HepG2 (cell line): ENCODE data around the gene GLRX5. TPM values are rescaled to one million over a fixed set of nuclear protein-coding genes. Genes with fewer than 3 reads are reported as not detected.

Experiments used
- KLF12 ChIP-seq: sonication (generic); formaldehyde crosslinking; IDR thresholded peaks from 2 replicates; pipeline ENCODE4 v1.4.0; 2020; ENCODE audit warnings: missing genetic modification reagents, borderline replicate concordance
- MYC ChIP-seq: sonication (generic); formaldehyde crosslinking; IDR thresholded peaks from 2 replicates; pipeline ENCODE4 v1.9.0; 2021; ENCODE audit warnings: missing genetic modification reagents, borderline replicate concordance
- NKX3-1 ChIP-seq: sonication (generic); formaldehyde crosslinking; IDR thresholded peaks from 2 replicates; pipeline ENCODE4 v1.5.0; 2020; ENCODE audit warnings: missing genetic modification reagents
- PHF8 ChIP-seq: sonication (generic); formaldehyde crosslinking; IDR thresholded peaks from 2 replicates; pipeline ENCODE4 v1.5.0; 2020; ENCODE audit warnings: missing genetic modification reagents
- YEATS4 ChIP-seq: sonication (generic); formaldehyde crosslinking; IDR thresholded peaks from 2 replicates; pipeline ENCODE4 v1.4.0; 2020; ENCODE audit warnings: missing genetic modification reagents, borderline replicate concordance
- ZNF674 ChIP-seq: sonication (generic); formaldehyde crosslinking; IDR thresholded peaks from 2 replicates; pipeline ENCODE4 v1.5.0; 2020; ENCODE audit warnings: low read depth, mild to moderate bottlenecking, missing genetic modification reagents
- ZNF781 ChIP-seq: sonication (generic); formaldehyde crosslinking; IDR thresholded peaks from 2 replicates; pipeline ENCODE4 v1.5.1; 2020; ENCODE audit warnings: borderline replicate concordance, mild to moderate bottlenecking, missing genetic modification reagents; ENCODE audit errors: not compliant biosample characterization
- polyA plus RNA-seq, 8 experiments: library from polyadenylated mRNA; depleted of rRNA in 3 of 8; stranded (reverse) in 7 of 8; unstranded in 1 of 8; fragments of >200 nt; fragmentation: Illumina TruSeq in 4 of 8; extraction: Trizol in 4 of 8; gene quantifications; 2 replicates each; pipeline versions ENCODE4 v1.2.1 to v1.2.3, GENCODE V29; 2011 to 2016; ENCODE audit warnings: low read depth in 4 of 8, missing spikeins in 1 of 8, mixed read lengths in 1 of 8; ENCODE audit not compliant: insufficient read depth in 1 of 8
- total RNA-seq, 5 experiments: library from RNA; depleted of rRNA; stranded (reverse); fragments of >200 nt; fragmentation: Illumina TruSeq; extraction: Trizol; gene quantifications; 2 replicates each; pipeline ENCODE4 v1.2.3, GENCODE V29; 2016; ENCODE audit warnings: low read depth in 1 of 5
- TF ChIP-seq, protein P1 (sequence below): sonication (generic); formaldehyde crosslinking; IDR thresholded peaks from 2 replicates; pipeline ENCODE4 v1.4.0; 2020; ENCODE audit warnings: mild to moderate bottlenecking, missing genetic modification reagents
- TF ChIP-seq, protein P2 (sequence below): sonication (generic); formaldehyde crosslinking; IDR thresholded peaks from 2 replicates; pipeline ENCODE4 v1.5.1; 2020; ENCODE audit warnings: mild to moderate bottlenecking, missing genetic modification reagents, borderline replicate concordance
- TF ChIP-seq, protein P3 (sequence below): sonication (generic); formaldehyde crosslinking; conservative IDR thresholded peaks from 2 replicates; pipeline ENCODE4 v1.8.0; 2022; ENCODE audit warnings: mild to moderate bottlenecking, moderate library complexity, missing genetic modification reagents
- TF ChIP-seq, protein P4 (sequence below): sonication (generic); formaldehyde crosslinking; IDR thresholded peaks from 2 replicates; pipeline ENCODE4 v1.5.0; 2020; ENCODE audit warnings: missing genetic modification reagents
- TF ChIP-seq, protein P5 (sequence below): sonication (generic); formaldehyde crosslinking; IDR thresholded peaks from 2 replicates; pipeline ENCODE4 v1.8.0; 2023; ENCODE audit warnings: mild to moderate bottlenecking, missing genetic modification reagents

GLRX5 gene
- total and polyA plus RNA-seq, 2 of the 13 experiments (the other 11 are each of a cell fraction or from before 2014, with no cell fraction given), result 122 to 146 TPM

DNA sequence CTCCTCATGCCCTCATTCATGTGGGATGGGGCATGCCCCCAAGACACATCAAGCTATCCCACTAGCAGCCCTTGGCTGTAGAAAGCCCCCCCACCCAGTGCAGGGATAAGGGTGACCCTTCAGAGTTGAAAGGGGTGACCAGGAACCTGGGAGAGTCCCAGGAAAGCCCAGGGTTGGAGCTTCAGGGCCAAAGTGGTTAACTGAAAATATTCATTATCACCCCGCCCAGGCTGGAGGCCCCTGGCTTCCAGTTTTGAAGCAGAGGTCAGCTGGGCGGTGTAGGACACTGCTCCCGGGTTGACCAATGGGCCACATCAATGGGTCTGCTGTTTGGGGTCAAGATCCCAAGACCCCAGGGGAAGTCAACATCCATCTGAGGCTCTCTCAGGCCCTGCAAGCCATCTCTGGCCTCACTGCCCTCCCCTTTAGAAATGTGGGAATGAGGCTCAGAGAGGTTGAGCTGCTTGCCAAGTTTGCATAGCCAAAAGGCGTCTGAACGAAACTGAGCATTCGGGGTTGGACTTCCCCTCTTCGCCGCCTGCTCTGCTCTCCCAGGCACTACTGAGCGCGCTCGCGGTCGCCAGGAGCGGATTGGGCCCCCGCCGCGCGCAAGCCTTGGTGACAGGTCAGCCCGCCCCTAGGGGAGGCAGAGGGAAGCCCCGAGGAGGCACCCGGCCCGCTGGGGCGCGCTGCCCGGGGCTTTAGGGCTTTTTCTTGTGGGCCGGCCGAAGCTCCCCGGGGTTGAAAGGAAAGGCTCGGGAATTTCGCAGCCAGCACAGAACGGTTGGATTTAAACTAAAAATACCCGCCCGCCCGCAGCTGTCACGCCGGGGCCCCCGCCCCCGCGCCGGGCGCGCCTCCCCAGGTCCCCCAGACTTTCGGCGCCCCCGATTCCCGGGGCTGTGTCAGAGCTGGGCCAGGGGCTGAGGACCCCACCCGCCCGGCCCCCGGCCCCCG lies 19.0 kb upstream of the GLRX5 start (continued):
- TF ChIP-seq, protein P1, sequence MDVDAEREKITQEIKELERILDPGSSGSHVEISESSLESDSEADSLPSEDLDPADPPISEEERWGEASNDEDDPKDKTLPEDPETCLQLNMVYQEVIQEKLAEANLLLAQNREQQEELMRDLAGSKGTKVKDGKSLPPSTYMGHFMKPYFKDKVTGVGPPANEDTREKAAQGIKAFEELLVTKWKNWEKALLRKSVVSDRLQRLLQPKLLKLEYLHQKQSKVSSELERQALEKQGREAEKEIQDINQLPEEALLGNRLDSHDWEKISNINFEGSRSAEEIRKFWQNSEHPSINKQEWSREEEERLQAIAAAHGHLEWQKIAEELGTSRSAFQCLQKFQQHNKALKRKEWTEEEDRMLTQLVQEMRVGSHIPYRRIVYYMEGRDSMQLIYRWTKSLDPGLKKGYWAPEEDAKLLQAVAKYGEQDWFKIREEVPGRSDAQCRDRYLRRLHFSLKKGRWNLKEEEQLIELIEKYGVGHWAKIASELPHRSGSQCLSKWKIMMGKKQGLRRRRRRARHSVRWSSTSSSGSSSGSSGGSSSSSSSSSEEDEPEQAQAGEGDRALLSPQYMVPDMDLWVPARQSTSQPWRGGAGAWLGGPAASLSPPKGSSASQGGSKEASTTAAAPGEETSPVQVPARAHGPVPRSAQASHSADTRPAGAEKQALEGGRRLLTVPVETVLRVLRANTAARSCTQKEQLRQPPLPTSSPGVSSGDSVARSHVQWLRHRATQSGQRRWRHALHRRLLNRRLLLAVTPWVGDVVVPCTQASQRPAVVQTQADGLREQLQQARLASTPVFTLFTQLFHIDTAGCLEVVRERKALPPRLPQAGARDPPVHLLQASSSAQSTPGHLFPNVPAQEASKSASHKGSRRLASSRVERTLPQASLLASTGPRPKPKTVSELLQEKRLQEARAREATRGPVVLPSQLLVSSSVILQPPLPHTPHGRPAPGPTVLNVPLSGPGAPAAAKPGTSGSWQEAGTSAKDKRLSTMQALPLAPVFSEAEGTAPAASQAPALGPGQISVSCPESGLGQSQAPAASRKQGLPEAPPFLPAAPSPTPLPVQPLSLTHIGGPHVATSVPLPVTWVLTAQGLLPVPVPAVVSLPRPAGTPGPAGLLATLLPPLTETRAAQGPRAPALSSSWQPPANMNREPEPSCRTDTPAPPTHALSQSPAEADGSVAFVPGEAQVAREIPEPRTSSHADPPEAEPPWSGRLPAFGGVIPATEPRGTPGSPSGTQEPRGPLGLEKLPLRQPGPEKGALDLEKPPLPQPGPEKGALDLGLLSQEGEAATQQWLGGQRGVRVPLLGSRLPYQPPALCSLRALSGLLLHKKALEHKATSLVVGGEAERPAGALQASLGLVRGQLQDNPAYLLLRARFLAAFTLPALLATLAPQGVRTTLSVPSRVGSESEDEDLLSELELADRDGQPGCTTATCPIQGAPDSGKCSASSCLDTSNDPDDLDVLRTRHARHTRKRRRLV (CRISPR knock-in tag), result no peak
- TF ChIP-seq YEATS4 (CRISPR knock-in tag), result no peak
- TF ChIP-seq, protein P2, sequence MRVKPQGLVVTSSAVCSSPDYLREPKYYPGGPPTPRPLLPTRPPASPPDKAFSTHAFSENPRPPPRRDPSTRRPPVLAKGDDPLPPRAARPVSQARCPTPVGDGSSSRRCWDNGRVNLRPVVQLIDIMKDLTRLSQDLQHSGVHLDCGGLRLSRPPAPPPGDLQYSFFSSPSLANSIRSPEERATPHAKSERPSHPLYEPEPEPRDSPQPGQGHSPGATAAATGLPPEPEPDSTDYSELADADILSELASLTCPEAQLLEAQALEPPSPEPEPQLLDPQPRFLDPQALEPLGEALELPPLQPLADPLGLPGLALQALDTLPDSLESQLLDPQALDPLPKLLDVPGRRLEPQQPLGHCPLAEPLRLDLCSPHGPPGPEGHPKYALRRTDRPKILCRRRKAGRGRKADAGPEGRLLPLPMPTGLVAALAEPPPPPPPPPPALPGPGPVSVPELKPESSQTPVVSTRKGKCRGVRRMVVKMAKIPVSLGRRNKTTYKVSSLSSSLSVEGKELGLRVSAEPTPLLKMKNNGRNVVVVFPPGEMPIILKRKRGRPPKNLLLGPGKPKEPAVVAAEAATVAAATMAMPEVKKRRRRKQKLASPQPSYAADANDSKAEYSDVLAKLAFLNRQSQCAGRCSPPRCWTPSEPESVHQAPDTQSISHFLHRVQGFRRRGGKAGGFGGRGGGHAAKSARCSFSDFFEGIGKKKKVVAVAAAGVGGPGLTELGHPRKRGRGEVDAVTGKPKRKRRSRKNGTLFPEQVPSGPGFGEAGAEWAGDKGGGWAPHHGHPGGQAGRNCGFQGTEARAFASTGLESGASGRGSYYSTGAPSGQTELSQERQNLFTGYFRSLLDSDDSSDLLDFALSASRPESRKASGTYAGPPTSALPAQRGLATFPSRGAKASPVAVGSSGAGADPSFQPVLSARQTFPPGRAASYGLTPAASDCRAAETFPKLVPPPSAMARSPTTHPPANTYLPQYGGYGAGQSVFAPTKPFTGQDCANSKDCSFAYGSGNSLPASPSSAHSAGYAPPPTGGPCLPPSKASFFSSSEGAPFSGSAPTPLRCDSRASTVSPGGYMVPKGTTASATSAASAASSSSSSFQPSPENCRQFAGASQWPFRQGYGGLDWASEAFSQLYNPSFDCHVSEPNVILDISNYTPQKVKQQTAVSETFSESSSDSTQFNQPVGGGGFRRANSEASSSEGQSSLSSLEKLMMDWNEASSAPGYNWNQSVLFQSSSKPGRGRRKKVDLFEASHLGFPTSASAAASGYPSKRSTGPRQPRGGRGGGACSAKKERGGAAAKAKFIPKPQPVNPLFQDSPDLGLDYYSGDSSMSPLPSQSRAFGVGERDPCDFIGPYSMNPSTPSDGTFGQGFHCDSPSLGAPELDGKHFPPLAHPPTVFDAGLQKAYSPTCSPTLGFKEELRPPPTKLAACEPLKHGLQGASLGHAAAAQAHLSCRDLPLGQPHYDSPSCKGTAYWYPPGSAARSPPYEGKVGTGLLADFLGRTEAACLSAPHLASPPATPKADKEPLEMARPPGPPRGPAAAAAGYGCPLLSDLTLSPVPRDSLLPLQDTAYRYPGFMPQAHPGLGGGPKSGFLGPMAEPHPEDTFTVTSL (CRISPR knock-in tag), result no peak
- peak; percentile 65 for TF ChIP-seq MYC
- TF ChIP-seq, protein P3, sequence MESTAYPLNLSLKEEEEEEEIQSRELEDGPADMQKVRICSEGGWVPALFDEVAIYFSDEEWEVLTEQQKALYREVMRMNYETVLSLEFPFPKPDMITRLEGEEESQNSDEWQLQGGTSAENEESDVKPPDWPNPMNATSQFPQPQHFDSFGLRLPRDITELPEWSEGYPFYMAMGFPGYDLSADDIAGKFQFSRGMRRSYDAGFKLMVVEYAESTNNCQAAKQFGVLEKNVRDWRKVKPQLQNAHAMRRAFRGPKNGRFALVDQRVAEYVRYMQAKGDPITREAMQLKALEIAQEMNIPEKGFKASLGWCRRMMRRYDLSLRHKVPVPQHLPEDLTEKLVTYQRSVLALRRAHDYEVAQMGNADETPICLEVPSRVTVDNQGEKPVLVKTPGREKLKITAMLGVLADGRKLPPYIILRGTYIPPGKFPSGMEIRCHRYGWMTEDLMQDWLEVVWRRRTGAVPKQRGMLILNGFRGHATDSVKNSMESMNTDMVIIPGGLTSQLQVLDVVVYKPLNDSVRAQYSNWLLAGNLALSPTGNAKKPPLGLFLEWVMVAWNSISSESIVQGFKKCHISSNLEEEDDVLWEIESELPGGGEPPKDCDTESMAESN, result peak; percentile 57; the same call in 1 of the 2 replicates
- no peak for TF ChIP-seq ZNF781
- peak; percentile 35; the same call in 1 of the 2 replicates for TF ChIP-seq PHF8 (CRISPR knock-in tag)
- TF ChIP-seq ZNF674 (CRISPR knock-in tag), result no peak
- TF ChIP-seq, protein P4, sequence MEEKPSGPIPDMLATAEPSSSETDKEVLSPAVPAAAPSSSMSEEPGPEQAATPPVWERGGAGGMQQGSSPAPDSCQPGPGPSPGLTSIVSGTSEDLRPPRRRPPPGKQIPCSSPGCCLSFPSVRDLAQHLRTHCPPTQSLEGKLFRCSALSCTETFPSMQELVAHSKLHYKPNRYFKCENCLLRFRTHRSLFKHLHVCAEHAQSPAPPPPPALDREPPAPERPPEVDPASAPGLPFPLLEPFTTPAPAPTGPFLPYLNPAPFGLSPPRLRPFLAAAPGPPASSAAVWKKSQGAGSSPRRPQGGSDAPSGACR, result peak; percentile 38; the same call in 1 of the 2 replicates
- TF ChIP-seq, protein P5, sequence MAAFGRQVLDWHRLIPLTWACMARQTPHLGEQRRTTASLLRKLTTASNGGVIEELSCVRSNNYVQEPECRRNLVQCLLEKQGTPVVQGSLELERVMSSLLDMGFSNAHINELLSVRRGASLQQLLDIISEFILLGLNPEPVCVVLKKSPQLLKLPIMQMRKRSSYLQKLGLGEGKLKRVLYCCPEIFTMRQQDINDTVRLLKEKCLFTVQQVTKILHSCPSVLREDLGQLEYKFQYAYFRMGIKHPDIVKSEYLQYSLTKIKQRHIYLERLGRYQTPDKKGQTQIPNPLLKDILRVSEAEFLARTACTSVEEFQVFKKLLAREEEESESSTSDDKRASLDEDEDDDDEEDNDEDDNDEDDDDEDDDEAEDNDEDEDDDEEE (CRISPR knock-in tag), result no peak
- no peak for TF ChIP-seq NKX3-1 (CRISPR knock-in tag)
- no peak for TF ChIP-seq KLF12 (CRISPR knock-in tag)
